ENCODE results near the gene JPH4.
A peak's percentile ranks its signal among the peaks of the same experiment; 100 is the strongest.

Gene JPH4

DNA sequence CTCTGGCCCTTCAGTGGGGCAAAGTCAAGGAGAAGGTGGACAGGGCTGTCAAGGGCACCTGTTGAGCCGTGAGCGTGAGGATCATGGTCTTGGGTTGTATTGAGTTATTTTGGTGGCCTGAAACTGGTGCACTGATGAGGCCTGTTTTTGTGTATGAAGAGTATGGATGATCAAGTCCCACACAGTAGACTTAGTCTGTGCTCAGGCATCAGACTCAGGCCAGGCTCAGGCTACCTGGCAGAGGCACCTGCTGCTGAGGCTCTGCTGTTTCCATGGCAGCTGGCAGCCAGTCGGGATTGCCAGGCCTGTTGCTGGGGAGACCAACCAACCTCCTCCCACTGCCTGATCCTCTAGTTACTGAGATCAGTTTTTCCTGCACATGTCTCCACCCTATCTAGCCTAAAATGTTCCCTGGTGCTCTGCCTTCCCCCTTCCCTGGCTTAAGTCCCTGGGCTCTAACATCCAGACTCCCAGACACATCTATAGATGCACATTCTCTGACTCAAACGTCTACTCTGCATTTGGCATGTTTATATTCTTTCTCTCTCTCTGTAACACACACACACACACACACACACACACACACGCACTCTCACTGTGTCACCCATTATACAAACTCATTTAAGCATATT is 5.1 kb downstream of the JPH4 start:
- H3K4me3 ChIP-seq (ENCODE audit: low read depth in 1 of 2, low read length in 2 of 2), result no peak overlapping the region

GRCh38 chr14:23572836-23573235 is 5.8 kb downstream of the JPH4 start:
- Histone ChIP-seq H3K4me1 (ENCODE audit: insufficient read depth, low read length) (no peaks in the 10 kb centered on the region), H3K4me3 (ENCODE audit: low read depth in 1 of 2, low read length in 2 of 2) (no peak overlapping the region), H3K27me3 (ENCODE audit: control insufficient read depth in 1 of 2, insufficient read depth in 2 of 2, low read length in 2 of 2) (peaks cover 5 to 37% of the 10 kb centered on the region in 2 donors), H3K9ac (ENCODE audit: low read length) (no peak overlapping the region), H3K27ac (ENCODE audit: low read depth, low read length) (no peak overlapping the region), H3K9me3 (ENCODE audit: low read length) (no peaks in the 10 kb centered on the region), H3K36me3 (ENCODE audit: insufficient read depth, low read length) (no peaks in the 10 kb centered on the region)

More for the DNA sequence above, 5.1 kb downstream of the JPH4 start:
- H3K27ac ChIP-seq (ENCODE audit: low read depth, low read length), result no peak overlapping the region
- no peak overlapping the region for H3K9ac ChIP-seq (ENCODE audit: low read length)
- no peaks in the 10 kb centered on the region for H3K9me3 ChIP-seq (ENCODE audit: low read length)
- no peaks in the 10 kb centered on the region for H3K36me3 ChIP-seq (ENCODE audit: insufficient read depth, low read length)
- peaks cover 9 to 44% of the 10 kb centered on the region in 2 donors for H3K27me3 ChIP-seq (ENCODE audit: control insufficient read depth in 1 of 2, insufficient read depth in 2 of 2, low read length in 2 of 2)
- no peaks in the 10 kb centered on the region for H3K4me1 ChIP-seq (ENCODE audit: insufficient read depth, low read length)

GRCh38 chr14:23572524-23572828 is 6.1 kb downstream of the JPH4 start:
- Histone ChIP-seq H3K4me1 (ENCODE audit: insufficient read depth, low read length) (no peaks in the 10 kb centered on the region), H3K27me3 (ENCODE audit: control insufficient read depth in 1 of 2, insufficient read depth in 2 of 2, low read length in 2 of 2) (peaks cover 5 to 34% of the 10 kb centered on the region in 2 donors), H3K9me3 (ENCODE audit: low read length) (no peaks in the 10 kb centered on the region), H3K9ac (ENCODE audit: low read length) (no peak overlapping the region), H3K4me3 (ENCODE audit: low read depth in 1 of 2, low read length in 2 of 2) (no peak overlapping the region), H3K36me3 (ENCODE audit: insufficient read depth, low read length) (no peaks in the 10 kb centered on the region), H3K27ac (ENCODE audit: low read depth, low read length) (no peak overlapping the region)

GRCh38 chr14:23571701-23572523 is 6.7 kb downstream of the JPH4 start:
- Histone ChIP-seq H3K27ac (ENCODE audit: low read depth, low read length) (no peak overlapping the region), H3K4me3 (ENCODE audit: low read depth in 1 of 2, low read length in 2 of 2) (no peak overlapping the region), H3K4me1 (ENCODE audit: insufficient read depth, low read length) (peaks cover 1% of the 10 kb centered on the region), H3K9ac (ENCODE audit: low read length) (no peak overlapping the region), H3K9me3 (ENCODE audit: low read length) (no peaks in the 10 kb centered on the region), H3K36me3 (ENCODE audit: insufficient read depth, low read length) (no peaks in the 10 kb centered on the region), H3K27me3 (ENCODE audit: control insufficient read depth in 1 of 2, insufficient read depth in 2 of 2, low read length in 2 of 2) (peaks cover 5 to 28% of the 10 kb centered on the region in 2 donors)

DNA sequence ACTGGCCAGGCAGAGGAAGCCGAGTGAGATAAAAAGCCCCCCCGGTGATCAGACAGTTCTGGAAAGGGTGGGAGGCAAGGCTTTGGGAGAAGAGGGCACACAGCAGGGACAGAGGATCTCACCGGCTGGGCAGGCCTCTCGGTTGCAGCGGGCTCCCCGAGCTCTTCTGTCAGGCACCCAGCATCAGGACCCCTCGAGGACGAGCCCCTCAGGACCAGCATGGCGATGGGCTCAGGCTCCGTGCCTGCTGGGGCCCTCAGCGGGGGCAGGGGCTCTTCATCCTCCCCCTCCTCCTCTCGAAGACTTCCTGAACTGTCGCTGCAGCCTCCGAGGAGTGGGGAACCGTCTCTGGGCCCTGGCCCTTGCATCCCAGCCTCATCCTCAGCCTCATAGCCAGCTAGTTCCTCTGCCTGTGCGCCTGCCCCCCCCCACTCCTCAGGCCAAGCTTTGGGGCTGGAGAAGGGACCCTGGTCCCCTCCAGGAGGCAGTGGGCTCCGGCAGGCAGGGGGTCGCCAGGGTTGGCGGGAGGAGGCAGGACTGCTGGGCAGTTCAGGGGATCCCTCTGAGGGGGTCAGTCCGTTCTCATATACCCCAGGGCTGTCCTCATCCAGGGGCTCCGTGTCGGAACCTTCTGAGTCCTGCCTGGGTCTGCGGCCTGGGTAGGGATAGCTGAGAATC is 7.6 kb downstream of the JPH4 start:
- Histone ChIP-seq H3K4me3 (ENCODE audit: low read depth in 1 of 2, low read length in 2 of 2) (no peak overlapping the region), H3K9ac (ENCODE audit: low read length) (no peak overlapping the region), H3K27me3 (ENCODE audit: control insufficient read depth in 1 of 2, insufficient read depth in 2 of 2, low read length in 2 of 2) (peaks cover 0 to 18% of the 10 kb centered on the region in 2 donors), H3K9me3 (ENCODE audit: low read length) (no peaks in the 10 kb centered on the region), H3K27ac (ENCODE audit: low read depth, low read length) (no peak overlapping the region), H3K36me3 (ENCODE audit: insufficient read depth, low read length) (no peaks in the 10 kb centered on the region), H3K4me1 (ENCODE audit: insufficient read depth, low read length) (peaks cover 6% of the 10 kb centered on the region)

GRCh38 chr14:23569443-23570151 is 9.0 kb downstream of the JPH4 start:
- H3K27ac ChIP-seq (ENCODE audit: low read depth, low read length), result no peak overlapping the region
- H3K9ac ChIP-seq (ENCODE audit: low read length), result no peak overlapping the region
- H3K27me3 ChIP-seq (ENCODE audit: control insufficient read depth in 1 of 2, insufficient read depth in 2 of 2, low read length in 2 of 2), result peaks cover 0 to 6% of the 10 kb centered on the region in 2 donors
- H3K4me1 ChIP-seq (ENCODE audit: insufficient read depth, low read length), result peaks cover 6% of the 10 kb centered on the region
- no peaks in the 10 kb centered on the region for H3K9me3 ChIP-seq (ENCODE audit: low read length)
- H3K36me3 ChIP-seq (ENCODE audit: insufficient read depth, low read length), result no peaks in the 10 kb centered on the region
- no peak overlapping the region for H3K4me3 ChIP-seq (ENCODE audit: low read depth in 1 of 2, low read length in 2 of 2)

DNA sequence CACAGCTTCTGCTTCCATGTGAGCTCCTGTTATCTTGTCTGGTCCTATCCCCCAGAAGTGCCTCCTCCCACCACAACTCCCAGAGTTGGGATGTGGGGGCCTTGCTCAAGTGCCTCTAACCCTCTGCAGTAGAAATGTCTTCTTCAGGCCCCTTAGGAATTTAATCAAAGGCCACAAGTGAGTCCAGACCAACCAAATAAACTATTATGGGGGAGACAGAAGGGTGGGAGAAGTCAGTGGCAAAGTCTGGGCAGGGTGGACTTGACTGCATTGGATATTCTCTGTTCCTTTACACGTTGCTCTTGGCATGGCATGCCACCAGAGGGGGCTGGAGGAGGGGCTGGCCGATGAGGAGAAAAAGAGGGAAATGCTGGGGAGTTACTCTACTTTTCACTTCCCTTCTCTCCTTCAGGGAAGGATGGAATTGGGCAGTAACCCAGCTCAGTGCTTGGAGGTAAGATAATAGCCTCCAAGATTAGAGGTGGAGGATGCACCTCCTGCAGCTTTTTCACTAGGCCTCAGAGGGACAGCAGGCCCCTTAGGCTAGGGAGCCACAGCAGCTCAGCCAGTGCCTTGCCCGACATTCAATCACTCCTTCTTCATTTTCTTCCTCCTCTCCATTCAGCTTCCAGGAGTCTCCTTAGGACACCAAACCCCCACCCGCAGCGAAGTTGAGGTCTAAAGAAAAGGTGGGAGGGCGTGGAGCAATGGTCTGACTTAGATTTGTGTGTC is 9.8 kb downstream of the JPH4 start:
- H3K36me3 ChIP-seq (ENCODE audit: insufficient read depth, low read length), result no peaks in the 10 kb centered on the region
- H3K4me1 ChIP-seq (ENCODE audit: insufficient read depth, low read length), result peaks cover 6% of the 10 kb centered on the region
- H3K4me3 ChIP-seq (ENCODE audit: low read depth in 1 of 2, low read length in 2 of 2), result no peak overlapping the region
- no peaks in the 10 kb centered on the region for H3K9me3 ChIP-seq (ENCODE audit: low read length)
- no peak overlapping the region for H3K9ac ChIP-seq (ENCODE audit: low read length)
- H3K27me3 ChIP-seq (ENCODE audit: control insufficient read depth in 1 of 2, insufficient read depth in 2 of 2, low read length in 2 of 2), result peaks cover 0 to 6% of the 10 kb centered on the region in 2 donors
- H3K27ac ChIP-seq (ENCODE audit: low read depth, low read length), result no peak overlapping the region

DNA sequence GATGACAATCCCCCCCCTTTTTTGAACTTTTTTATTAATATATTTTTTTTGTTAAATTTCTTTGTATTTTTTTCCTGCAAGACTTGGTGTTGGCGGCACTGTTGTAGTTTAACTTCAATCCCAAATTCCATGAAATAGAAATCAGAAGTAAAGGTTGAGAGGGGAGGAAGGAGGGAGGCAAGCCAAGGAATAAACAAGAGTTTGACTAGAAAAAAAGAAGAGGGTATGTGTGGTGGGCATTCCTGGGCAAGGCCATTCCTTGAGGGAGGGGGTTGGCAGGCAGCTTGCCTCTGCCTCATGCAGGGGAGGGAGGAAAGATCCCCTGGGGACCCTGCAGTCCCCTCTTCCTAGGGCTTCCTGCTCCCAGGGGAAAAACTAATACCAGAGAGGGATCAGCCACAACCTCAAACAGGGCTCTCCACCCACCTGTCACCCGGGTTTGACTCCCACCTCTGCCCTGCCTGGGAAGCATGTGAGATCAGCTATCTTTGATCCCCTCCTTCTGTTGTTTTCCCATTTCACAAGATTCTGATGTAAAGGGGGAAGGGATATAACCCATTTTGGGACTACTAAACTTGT is 10.5 kb downstream of the JPH4 start:
- Histone ChIP-seq H3K4me1 (ENCODE audit: insufficient read depth, low read length) (peaks cover 6% of the 10 kb centered on the region), H3K36me3 (ENCODE audit: insufficient read depth, low read length) (no peaks in the 10 kb centered on the region), H3K27me3 (ENCODE audit: control insufficient read depth in 1 of 2, insufficient read depth in 2 of 2, low read length in 2 of 2) (peaks cover 0 to 6% of the 10 kb centered on the region in 2 donors), H3K9me3 (ENCODE audit: low read length) (no peaks in the 10 kb centered on the region), H3K4me3 (ENCODE audit: low read depth in 1 of 2, low read length in 2 of 2) (peak overlapping the region; percentile 76 to 86), H3K27ac (ENCODE audit: low read depth, low read length) (no peak overlapping the region), H3K9ac (ENCODE audit: low read length) (no peak overlapping the region)

DNA sequence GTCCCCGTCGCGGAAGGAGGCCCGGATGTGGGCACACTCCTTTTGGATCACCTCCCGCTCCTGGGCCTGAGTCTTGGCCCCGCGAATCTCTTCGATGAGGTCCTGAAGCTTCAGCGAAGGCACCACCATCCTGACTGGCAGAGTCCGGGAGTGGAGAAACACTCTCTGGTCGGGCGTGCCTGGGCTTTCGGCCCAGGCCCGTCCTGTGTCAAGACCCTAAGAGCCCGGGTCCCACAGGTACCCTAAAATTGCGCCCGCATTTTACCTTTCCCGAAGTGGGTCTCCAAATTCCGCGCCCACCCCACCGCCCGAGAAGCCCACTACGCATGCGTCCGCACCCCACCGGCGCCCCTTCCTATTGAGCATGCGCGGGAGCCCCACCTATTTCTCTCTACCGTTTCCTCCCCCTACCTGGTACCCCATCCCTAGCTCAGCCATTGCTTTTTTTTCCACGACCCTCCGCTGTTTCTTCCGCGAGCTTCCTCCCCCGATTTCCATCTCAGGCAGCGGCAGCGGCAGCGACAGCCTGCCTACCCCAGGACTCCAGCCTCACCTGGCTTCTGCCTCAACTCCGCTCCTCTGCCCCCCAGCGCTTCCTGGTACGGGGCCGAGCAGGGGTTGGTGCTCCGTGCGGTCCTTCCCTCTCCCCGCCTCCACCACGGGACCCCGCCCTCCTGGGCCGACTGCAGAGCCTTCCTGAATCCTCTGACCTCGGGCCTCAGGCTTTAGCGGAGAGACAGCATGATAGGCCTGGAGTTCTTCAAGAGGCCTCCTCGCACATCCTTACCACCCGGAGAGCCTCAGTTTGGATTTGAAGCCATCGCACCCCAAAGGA is 11.2 kb downstream of the JPH4 start, which contains the start of gene AP1G2:
AP1G2 (minus strand) TSS at position 606 of the 835 bp plus-strand sequence; CDS start at position 129, 477 bp downstream.
- H3K4me3 ChIP-seq (ENCODE audit: low read depth in 1 of 2, low read length in 2 of 2), result peak within 1 kb of the TSS; percentile 76 to 86
- no peaks in the 10 kb centered on the region for H3K9me3 ChIP-seq (ENCODE audit: low read length)
- peaks cover 0 to 6% of the 10 kb centered on the region in 2 donors for H3K27me3 ChIP-seq (ENCODE audit: control insufficient read depth in 1 of 2, insufficient read depth in 2 of 2, low read length in 2 of 2)
- peaks cover 6% of the 10 kb centered on the region for H3K4me1 ChIP-seq (ENCODE audit: insufficient read depth, low read length)
- H3K9ac ChIP-seq (ENCODE audit: low read length), result peak within 1 kb of the TSS; percentile 47
- no peaks in the 10 kb centered on the region for H3K36me3 ChIP-seq (ENCODE audit: insufficient read depth, low read length)
- H3K27ac ChIP-seq (ENCODE audit: low read depth, low read length), result peak within 1 kb of the TSS; percentile 63

- Histone ChIP-seq H3K9me3 (ENCODE audit: low read length) (no peaks in the 10 kb centered on the region), H3K4me1 (ENCODE audit: insufficient read depth, low read length) (peaks cover 6% of the 10 kb centered on the region), H3K27ac (ENCODE audit: low read depth, low read length) (peak overlapping the region; percentile 63), H3K36me3 (ENCODE audit: insufficient read depth, low read length) (no peaks in the 10 kb centered on the region), H3K4me3 (ENCODE audit: low read depth in 1 of 2, low read length in 2 of 2) (peak overlapping the region; percentile 76 to 86), H3K9ac (ENCODE audit: low read length) (peak overlapping the region; percentile 47), H3K27me3 (ENCODE audit: control insufficient read depth in 1 of 2, insufficient read depth in 2 of 2, low read length in 2 of 2) (no peaks in the 10 kb centered on the region)
These were observed 11.8 kb downstream of the JPH4 start for GRCh38 chr14:23566778-23567185.
